GM23338 (cell line): ENCODE results near the gene CENPB. TPM values are rescaled to one million over a fixed set of nuclear protein-coding genes. Genes with fewer than 3 reads are reported as not detected.

Experiments
- ATAC-seq: fragments of 200-7000 bp; cut with Tn5 transposase; 3 replicates; pipeline ENCODE4 v1.9.1; 2020
- DNase-seq: peaks from one replicate; pipeline ENCODE4 v3.0.0-alpha.2; 2015; ENCODE audit warnings: low spot score
- H2AFZ ChIP-seq: fragments of 200-600 bp; sonication (generic); 2 replicates; pipeline ENCODE4 v1.8.0; 2016; ENCODE audit warnings: antibody characterized with exemption, mild to moderate bottlenecking, moderate library complexity
- H3F3A ChIP-seq: fragments of 200-600 bp; sonication (generic); replicated peaks from 2 replicates; pipeline ENCODE4 v1.8.0; 2017; ENCODE audit warnings: antibody characterized with exemption, mixed run types, low read depth
- H3K27ac ChIP-seq: fragments of 200-600 bp; sonication (generic); 2 replicates; pipeline ENCODE4 v1.6.1; 2016; ENCODE audit warnings: low read depth
- H3K27me3 ChIP-seq: fragments of 200-600 bp; sonication (generic); 2 replicates; pipeline ENCODE4 v1.8.0; 2016; ENCODE audit warnings: mild to moderate bottlenecking, mixed run types, moderate library complexity; ENCODE audit not compliant: insufficient read depth
- H3K36me3 ChIP-seq: fragments of 200-600 bp; sonication (generic); 2 replicates; pipeline ENCODE4 v1.8.0; 2016; ENCODE audit warnings: mild to moderate bottlenecking; ENCODE audit not compliant: insufficient read depth
- H3K4me1 ChIP-seq: fragments of 200-600 bp; sonication (generic); 2 replicates; pipeline ENCODE4 v1.8.0; 2016; ENCODE audit warnings: mild to moderate bottlenecking, moderate library complexity; ENCODE audit not compliant: insufficient read depth
- H3K4me2 ChIP-seq: fragments of 200-600 bp; sonication (generic); 2 replicates; pipeline ENCODE4 v1.7.1; 2017; ENCODE audit warnings: mixed run types
- H3K4me3 ChIP-seq: fragments of 200-600 bp; sonication (generic); 2 replicates; pipeline ENCODE4 v1.6.1; 2016; ENCODE audit warnings: mixed run types
- H3K79me2 ChIP-seq: fragments of 200-600 bp; sonication (generic); replicated peaks from 2 replicates; pipeline ENCODE4 v1.8.0; 2017; ENCODE audit warnings: mild to moderate bottlenecking; ENCODE audit not compliant: insufficient read depth
- H3K9me2 ChIP-seq: fragments of 200-600 bp; sonication (generic); 2 replicates; pipeline ENCODE4 v1.8.0; 2017; ENCODE audit not compliant: insufficient read depth
- H4K20me1 ChIP-seq: fragments of 200-600 bp; sonication (generic); replicated peaks from 2 replicates; pipeline ENCODE4 v1.8.0; 2017; ENCODE audit warnings: mild to moderate bottlenecking; ENCODE audit not compliant: insufficient read depth
- H3K27ac Mint-ChIP-seq: 2 replicates; pipeline ENCODE4 v1.8.0; 2020; ENCODE audit warnings: inconsistent platforms, mild to moderate bottlenecking, moderate library complexity, mixed read lengths
- H3K27me3 Mint-ChIP-seq: 3 replicates; pipeline ENCODE4 v1.8.0; 2022; ENCODE audit warnings: low read depth, mild to moderate bottlenecking, moderate library complexity, mixed read lengths, inconsistent platforms; ENCODE audit not compliant: insufficient read depth, poor library complexity
- H3K36me3 Mint-ChIP-seq: 3 replicates; pipeline ENCODE4 v1.8.0; 2021; ENCODE audit warnings: low read depth, mild to moderate bottlenecking, inconsistent platforms, moderate library complexity, mixed read lengths
- H3K4me1 Mint-ChIP-seq: 3 replicates; pipeline ENCODE4 v1.8.0; 2020; ENCODE audit warnings: mild to moderate bottlenecking, inconsistent platforms, mixed read lengths
- H3K4me3 Mint-ChIP-seq: 3 replicates; pipeline ENCODE4 v1.8.0; 2021; ENCODE audit warnings: moderate library complexity, mild to moderate bottlenecking, inconsistent platforms, mixed read lengths
- H3K9me3 Mint-ChIP-seq: 3 replicates; pipeline ENCODE4 v1.8.0; 2020; ENCODE audit warnings: moderate library complexity, mild to moderate bottlenecking, inconsistent platforms, mixed read lengths
- CREB1 ChIP-seq: fragments of 250-450 bp; sonication (Bioruptor Pico); IDR thresholded peaks from 2 replicates; pipeline ENCODE4 v1.5.0; 2020; ENCODE audit warnings: low read depth, mild to moderate bottlenecking, moderate library complexity
- CTCF ChIP-seq, 2 experiments: fragments of 200-600 bp in 1 of 2; sonication (generic) in 1 of 2; conservative IDR thresholded peaks; 2 replicates each; pipeline versions ENCODE4 v1.5.1 to v1.6.1; 2016 to 2017; ENCODE audit warnings: antibody characterized with exemption in 2 of 2, low read depth in 2 of 2, mild to moderate bottlenecking in 2 of 2, moderate library complexity in 1 of 2
- EZH2 ChIP-seq: fragments of 200-600 bp; sonication (generic); IDR thresholded peaks from one replicate; pipeline ENCODE4 v1.8.0; 2017; ENCODE audit warnings: antibody characterized with exemption, mild to moderate bottlenecking, low read depth; ENCODE audit not compliant: unreplicated experiment
- EZH2phosphoT487 ChIP-seq: fragments of 200-600 bp; sonication (generic); IDR thresholded peaks from one replicate; pipeline ENCODE4 v1.8.1; 2018; ENCODE audit warnings: antibody characterized with exemption; ENCODE audit not compliant: unreplicated experiment
- JUNB ChIP-seq: IDR thresholded peaks from one replicate; pipeline ENCODE4 v1.6.1; 2016; ENCODE audit warnings: antibody characterized with exemption; ENCODE audit not compliant: unreplicated experiment
- NANOG ChIP-seq: IDR thresholded peaks from 2 replicates; pipeline ENCODE4 v1.6.1; 2016; ENCODE audit warnings: antibody characterized with exemption, borderline replicate concordance
- POLR2AphosphoS5 ChIP-seq: IDR thresholded peaks from 2 replicates; pipeline ENCODE4 v1.6.1; 2016; ENCODE audit warnings: antibody characterized with exemption, low read depth
- REST ChIP-seq: IDR thresholded peaks from one replicate; pipeline ENCODE4 v1.6.1; 2018; ENCODE audit warnings: antibody characterized with exemption; ENCODE audit not compliant: unreplicated experiment
- STAT1 ChIP-seq: IDR thresholded peaks from one replicate; pipeline ENCODE4 v1.6.1; 2016; ENCODE audit warnings: antibody characterized with exemption; ENCODE audit not compliant: unreplicated experiment
- ZNF114 ChIP-seq: fragments of 250-450 bp; sonication (Bioruptor Pico); IDR thresholded peaks from 2 replicates; pipeline ENCODE4 v1.5.0; 2020; ENCODE audit warnings: mild to moderate bottlenecking, moderate library complexity
- ZNF462 ChIP-seq: fragments of 250-450 bp; sonication (Bioruptor Pico); IDR thresholded peaks from 2 replicates; pipeline ENCODE4 v1.5.0; 2020; ENCODE audit warnings: mild to moderate bottlenecking, moderate library complexity
- polyA plus RNA-seq: library from polyadenylated mRNA; unstranded; fragments of >200 nt; fragmentation: Nextera tagmentation; extraction: Ambion mirVana; gene quantifications from 2 replicates; pipeline ENCODE4 v1.2.1, GENCODE V29; 2016
- total RNA-seq: library from RNA; depleted of rRNA; stranded (reverse); fragments of >200 nt; shearing (Covaris generic); gene quantifications from 2 replicates; pipeline ENCODE4 v1.2.3, GENCODE V29; 2014

Gene CENPB
- total and polyA plus RNA-seq, 2 experiments from 2014 or later, result 10.8 to 52.1 TPM

GRCh38 chr20:3815703-3816315 is 29.3 kb upstream of the CENPB start:
- H3K4me1 Mint-ChIP-seq, result peaks cover 18% of the 10 kb centered on the region
- Histone ChIP-seq H3K27ac (no peak overlapping the region), H3F3A (no peaks in the 10 kb centered on the region; the same call in 1 of the 2 replicates), H3K79me2 (no peaks in the 10 kb centered on the region), H2AFZ (peak overlapping the region; percentile 56; the same call in 1 of the 2 replicates), H3K4me3 (no peak overlapping the region), H3K4me2 (peak overlapping the region; percentile 38; the same call in 1 of the 2 replicates), H3K4me1 (peaks cover 16% of the 10 kb centered on the region; the same call in 1 of the 2 replicates), H3K9me2 (no peaks in the 10 kb centered on the region), H3K36me3 (no peaks in the 10 kb centered on the region), H3K27me3 (no peaks in the 10 kb centered on the region), H4K20me1 (no peaks in the 10 kb centered on the region)
- H3K4me3 Mint-ChIP-seq, result no peak overlapping the region
- H3K27me3 Mint-ChIP-seq, result peaks cover 8% of the 10 kb centered on the region
- TF ChIP-seq REST (no peak), EZH2 (no peak), CREB1 (CRISPR knock-in tag) (no peak), STAT1 (no peak), JUNB (no peak), ZNF114 (no peak), ZNF462 (CRISPR knock-in tag) (no peak), CTCF (conservative IDR thresholded peaks at IDR 0.05; ENCODE audit: low read depth in 2 of 2) (no peak), EZH2phosphoT487 (no peak), NANOG (no peak), POLR2AphosphoS5 (no peak)
- no peaks in the 10 kb centered on the region; the same call in 2 of the 3 replicates for H3K36me3 Mint-ChIP-seq
- H3K27ac Mint-ChIP-seq, result peak overlapping the region; percentile 31; the same call in 1 of the 2 replicates
- no peak for ATAC-seq
- H3K9me3 Mint-ChIP-seq, result no peaks in the 10 kb centered on the region; the same call in 2 of the 3 replicates
- DNase-seq, result no peak
